GM19452 (cell line): ENCODE measurements around the gene PLEKHG7.
"Not testable (repeated sequence)": the region's sequence is repeated elsewhere in the genome, so short reads cannot be mapped to it uniquely, and the experiment has no call there.

Experiments used
- ATAC-seq: cut with Tn5 transposase; IDR thresholded peaks from one replicate; pipeline ENCODE4 v1.9.1; 2021; ENCODE audit not compliant: unreplicated experiment

The PLEKHG7 gene, protein sequence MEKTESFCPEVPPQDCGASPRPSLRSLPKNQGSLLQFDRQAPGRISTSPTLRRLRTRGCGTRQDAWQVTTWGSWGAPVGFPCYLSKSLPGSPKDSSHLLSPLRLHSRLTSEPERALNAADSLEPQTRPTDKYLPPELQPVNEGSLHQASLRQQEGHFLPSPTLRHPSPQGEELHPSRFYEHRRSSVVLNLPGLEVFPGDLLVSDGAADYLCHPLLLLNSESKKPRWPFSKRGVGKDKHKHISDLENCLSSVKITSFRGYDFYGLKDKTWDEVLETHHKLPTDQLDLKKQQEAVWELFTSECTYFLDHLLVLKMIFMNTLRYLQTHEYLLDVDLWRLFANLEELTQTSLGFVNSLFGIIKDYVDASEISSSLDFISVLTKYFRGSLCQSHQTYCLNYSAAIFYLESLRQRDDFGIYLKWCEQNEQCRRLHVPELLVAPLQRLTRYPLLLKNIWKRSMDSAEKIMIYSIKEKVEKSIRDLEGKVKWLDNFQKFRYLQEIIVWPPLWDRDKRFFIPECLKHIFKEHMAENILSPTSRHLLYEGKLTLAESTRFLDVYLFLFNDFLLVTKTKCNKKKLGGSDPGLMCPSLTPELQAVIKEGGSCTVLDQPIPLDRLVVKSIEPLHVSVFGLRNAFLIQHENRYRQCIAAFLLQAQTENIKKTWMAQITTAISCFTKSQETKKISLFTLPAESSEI

GRCh38 chr12:92702754-92703679, at the start of gene PLEKHG7:
TSS of gene PLEKHG7 (plus strand) at chr12:92702989. CDS start at chr12:92706632, 3,643 bp downstream.
- peak; percentile 92 for ATAC-seq

GRCh38 chr12:92654256-92654655, 48.5 kb upstream of the PLEKHG7 start:
- ATAC-seq, result not testable (repeated sequence)

DNA sequence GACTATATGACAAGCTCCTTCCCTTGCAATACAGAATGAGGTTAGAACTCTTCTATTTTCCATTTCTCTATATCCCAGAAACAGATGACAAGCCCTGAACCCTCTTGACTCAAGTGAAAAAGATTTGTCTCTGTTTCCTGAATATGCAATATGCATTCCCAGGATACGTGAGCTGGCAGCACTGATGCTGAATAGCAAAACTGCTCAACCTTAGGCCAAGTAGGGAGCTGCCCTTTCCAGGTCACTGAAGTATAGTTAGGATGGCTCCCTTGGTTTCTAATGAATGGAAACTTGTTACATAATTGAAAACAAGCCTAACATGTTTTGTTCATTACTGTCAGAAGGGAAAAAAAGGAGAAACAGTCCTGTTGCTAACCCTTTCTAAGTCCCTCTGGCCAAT, 47.9 kb upstream of the PLEKHG7 start:
- no peak for ATAC-seq

DNA sequence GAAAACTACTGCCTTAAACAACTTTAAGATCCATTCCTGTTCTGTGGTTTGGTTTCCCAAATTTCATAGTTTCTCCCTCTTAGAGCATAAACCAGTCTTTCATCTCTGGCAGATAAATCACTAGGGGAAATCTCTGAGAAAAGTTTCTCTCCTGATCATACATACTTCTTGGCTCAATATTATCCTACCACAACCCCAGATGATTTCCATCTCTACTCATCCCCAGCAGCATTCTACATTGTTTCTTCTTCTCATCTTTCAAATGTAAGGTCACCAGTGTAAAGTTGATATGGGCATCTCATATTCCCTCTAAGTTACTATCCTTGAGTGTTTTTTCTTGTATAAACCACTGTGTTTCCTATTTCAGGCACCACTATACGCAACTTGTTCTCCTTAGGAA, 45.9 kb upstream of the PLEKHG7 start:
- ATAC-seq, result no peak

DNA sequence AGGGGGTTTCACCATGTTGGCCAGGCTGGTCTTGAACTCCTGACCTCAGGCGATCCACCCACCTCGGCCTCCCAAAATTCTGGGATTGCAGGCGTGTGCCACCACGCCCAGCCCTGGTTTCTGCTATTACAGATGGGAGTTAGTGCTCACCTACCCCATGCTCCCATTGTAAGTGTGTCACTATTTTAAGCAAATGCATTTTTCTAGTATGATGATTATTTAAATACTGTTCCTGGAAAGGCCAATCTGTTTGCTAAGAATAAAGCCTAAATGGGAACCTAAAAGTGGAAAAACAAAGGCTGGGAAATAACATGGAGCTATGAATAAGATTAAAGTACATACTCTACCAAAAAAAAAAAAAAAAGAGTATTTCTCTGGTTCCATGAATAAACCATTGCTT, 45.0 kb upstream of the PLEKHG7 start:
- ATAC-seq, result no peak

DNA sequence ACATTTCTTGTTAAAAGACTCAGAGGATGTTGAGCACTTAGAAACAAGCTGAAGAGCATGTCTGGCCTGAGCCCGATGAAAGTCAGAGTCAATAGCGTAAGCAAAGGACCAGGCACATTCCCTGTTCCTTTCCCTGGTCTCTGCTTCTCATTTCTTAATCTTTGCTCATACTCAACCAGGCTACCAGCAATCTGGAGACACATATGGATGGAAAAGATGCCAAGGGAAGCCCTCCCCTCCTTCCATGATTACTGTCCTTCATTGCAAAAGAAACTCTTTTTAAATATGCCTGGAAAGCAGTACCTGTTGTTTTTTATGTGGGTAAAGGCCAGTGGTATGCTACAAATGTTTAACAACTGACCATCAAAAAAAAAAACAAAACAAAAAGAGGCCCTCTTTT, 44.2 kb upstream of the PLEKHG7 start:
- no peak for ATAC-seq

DNA sequence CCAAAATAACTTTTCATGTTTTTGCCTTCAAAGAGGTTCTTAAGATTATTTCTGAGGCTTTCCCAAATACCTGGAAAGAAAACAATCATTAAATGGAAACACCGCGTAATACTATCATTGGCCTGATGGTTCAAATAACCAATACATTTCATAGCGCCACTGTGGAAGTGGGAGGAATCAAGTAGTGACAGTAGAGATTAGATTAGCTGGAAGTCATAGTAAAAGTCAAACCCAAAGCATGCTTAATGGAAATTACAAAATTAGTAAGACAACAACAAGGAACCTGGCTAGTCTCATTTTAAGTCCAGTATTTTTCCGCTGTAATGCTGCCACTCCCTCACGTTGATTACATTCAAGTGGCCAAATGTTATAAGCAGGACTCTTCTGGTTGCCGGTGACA, 41.5 kb upstream of the PLEKHG7 start:
- ATAC-seq, result no peak

DNA sequence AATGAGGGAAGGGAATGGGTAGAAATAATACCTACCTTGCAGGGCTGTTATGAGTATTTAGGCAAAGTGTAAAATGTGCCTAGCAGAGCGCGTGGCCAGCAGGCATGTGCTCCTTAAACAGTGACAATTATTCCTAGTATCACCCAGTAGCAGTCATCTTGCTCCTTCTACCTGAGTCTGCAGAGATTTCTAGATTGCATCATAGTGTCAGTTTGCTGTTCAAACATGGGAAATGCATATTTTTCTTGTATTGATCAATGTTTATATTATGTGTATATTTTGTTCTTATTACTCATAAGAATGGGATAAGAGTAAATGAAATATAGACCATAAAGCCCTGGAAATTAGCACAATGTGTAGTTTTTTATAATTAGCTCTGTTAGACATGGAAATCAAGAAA, 37.3 kb upstream of the PLEKHG7 start:
- no peak for ATAC-seq

DNA sequence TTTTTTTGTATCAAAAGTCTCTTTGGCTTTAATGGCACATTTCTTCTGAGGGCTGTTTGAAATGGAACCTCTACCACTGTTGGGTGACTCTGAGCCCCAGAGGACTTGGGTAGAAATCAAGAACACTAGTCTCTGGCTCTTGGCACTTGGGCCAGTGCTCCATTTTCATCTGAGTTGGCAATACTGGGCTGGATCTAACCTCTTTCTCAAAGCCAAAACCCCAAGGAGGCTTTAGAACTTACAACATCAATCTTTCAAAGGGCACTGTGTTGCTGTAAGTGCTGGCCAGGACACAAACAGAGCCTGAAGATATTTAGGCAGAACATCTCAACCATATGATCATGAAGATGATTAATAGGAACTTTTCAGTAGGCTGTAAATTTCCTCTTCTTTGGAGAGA, 34.0 kb upstream of the PLEKHG7 start:
- ATAC-seq, result no peak

DNA sequence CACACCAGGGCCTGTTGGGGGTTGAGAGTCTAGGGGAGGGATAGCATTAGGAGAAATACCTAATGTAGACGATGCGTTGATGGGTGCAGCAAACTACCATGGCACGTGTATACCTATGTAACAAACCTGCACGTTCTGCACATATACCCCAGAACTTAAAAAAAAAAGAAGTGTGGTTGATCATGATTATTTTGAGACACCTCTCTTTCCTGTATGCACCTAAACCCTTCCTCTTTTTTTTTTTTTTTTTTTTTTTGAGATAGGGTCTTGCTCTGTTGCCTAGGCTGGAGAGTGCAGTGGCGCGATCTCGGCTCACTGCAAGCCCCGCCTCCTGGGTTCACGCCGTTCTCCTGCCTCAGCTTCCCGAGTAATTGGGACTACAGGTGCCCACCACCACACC, 31.3 kb upstream of the PLEKHG7 start:
- ATAC-seq, result not testable (repeated sequence)

DNA sequence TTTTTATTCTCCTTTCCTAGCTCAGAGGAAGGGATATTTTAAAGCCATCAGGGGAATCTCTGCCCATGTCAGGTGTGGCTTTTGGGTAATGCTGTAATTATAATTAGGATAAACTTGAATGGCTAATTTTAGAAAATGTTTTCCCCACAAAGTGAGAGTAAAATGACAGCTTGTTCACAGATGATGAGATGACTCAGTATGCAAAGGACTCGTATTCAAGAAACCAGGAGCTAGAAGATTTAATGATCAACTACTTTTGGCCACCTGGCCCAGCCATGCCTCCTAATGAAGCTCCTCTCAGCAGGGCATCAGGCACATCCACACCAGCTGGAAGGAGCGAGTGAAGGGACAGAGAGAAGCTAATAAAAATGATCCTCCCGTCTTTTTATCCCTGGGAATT, 29.0 kb upstream of the PLEKHG7 start:
- peak; percentile 93 for ATAC-seq

DNA sequence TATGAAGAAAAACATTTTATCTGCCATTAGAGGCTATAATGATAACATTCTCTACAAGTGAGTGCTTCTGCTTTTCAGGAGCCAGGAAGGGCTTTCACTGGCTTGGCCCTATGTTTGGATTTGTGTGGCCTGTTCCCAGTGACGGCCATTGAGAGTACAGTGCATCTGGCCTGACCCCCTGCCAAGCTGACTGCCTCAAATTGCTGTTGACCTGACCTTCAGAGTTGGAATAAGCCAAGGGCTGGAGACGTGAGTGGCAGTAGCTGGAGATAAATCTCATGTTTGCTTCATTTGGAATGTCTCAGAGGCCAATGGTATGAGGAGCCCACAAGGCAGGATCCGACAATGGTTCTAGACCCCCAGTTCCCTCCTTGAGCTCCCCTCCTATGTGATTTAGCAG, 28.3 kb upstream of the PLEKHG7 start:
- no peak for ATAC-seq

GRCh38 chr12:92675092-92675865, 27.5 kb upstream of the PLEKHG7 start:
- ATAC-seq, result no peak

- ATAC-seq, result no peak
Measured at GRCh38 chr12:92676710-92677109, 26.1 kb upstream of the PLEKHG7 start.

DNA sequence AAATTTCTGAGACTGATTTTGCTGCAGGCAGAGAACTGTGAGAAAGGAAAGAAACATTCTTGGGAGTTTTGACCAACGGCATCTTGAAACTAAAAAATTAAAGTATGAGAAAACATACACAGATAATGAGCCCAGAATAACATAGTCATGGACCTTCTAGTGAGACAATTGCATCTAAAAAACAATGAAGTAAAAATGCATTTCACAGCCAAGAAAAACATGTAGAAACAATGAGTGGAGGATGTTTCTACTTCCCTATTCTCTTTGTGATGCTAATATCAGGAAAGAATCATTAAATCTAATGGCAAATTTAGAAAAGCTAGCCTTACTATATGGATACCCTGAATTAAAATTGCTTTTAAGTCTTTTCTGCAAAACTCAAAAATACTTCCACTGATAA, 12.2 kb upstream of the PLEKHG7 start:
- no peak for ATAC-seq

DNA sequence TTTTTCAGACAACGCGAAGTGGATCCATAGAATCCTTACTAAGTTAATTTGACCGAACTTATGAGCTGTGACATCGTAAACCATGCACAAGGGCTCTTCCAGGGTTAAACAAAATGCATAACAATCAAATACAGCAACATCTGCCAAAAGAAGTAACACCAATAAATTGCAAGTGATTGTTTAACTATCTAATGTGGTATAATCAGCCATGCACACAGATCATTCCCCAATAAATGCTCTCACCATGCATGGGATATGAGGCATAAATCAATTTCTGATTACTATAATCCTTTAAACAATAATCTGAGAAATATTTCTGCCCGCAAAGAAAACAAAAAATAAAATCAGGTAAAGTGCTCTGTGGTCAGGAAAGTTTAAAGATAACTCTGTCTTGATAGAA, 7.7 kb upstream of the PLEKHG7 start:
- no peak for ATAC-seq

- no peak for ATAC-seq
Measured at GRCh38 chr12:92695577-92695976, 7.2 kb upstream of the PLEKHG7 start.

DNA sequence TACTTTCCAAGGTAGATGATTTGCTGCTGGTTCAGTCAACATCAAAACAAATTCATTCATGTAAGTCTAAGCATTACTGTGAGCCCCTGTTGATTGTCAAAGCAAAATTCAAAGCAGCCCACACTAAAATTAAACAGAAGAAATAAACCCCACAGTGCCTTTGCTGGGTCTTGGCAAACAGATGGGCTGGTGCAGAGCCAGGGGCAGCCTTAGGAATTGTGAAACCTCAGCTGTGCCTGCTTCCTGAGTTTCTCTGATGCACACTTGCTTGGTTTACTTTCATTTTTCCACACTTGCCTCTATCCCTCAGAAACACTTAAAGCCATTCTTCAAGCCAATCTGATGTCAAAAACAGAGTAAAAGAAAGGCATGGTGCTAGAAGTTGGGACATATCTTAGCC, 6.6 kb upstream of the PLEKHG7 start:
- ATAC-seq, result no peak

GRCh38 chr12:92698474-92698873, 4.3 kb upstream of the PLEKHG7 start:
- no peak for ATAC-seq

DNA sequence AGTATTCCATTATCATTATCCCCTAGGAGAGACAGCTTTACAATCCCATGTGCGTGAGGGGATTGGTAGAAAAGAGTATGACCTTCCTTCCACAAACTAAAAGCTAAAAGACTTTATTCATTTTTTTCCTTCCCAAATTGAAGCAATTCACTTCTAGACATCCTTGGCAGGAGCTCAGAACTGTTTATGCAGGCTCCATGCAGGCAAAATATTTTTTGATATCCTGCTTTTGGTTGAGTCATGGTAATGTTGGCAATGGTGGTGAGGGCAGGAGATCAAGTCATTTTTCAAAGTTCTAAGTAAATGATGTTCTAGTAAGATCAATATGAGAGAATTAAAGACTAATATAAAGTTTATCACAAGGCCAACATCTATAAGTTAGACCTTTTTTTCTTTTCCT, 1.3 kb upstream of the PLEKHG7 start:
- no peak for ATAC-seq

- no peak for ATAC-seq
Measured at GRCh38 chr12:92703786-92704185, 997 bp downstream of the PLEKHG7 start.
